ENCODE measurements around the gene CDH19.
A peak's percentile ranks its signal among the peaks of the same experiment; 100 is the strongest.
"Not testable (repeated sequence)": the region's sequence is repeated elsewhere in the genome, so short reads cannot be mapped to it uniquely, and the experiment has no call there.

CDH19 gene

DNA sequence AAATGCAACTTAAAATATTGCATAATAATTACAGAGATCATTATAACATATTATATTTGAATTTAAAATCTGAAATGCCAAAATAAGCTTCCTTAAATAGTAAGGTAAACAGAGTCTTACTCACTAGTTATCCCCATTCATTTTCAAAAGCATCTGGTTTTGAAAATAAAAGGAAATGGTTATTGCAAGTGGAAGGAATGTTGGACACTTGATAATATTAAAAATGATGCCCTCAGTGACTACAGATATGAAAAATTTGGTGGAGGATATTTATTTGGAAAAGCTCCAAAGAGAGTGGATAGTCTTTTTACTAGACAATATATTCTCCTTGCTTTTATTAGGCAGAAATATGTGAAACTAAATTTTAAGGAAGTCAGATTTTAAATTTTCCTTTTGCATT, 39.7 kb downstream of the CDH19 start:
- no peak for DNase-seq

GRCh38 chr18:66562279-66562678, 41.6 kb downstream of the CDH19 start:
- no peak for DNase-seq

- DNase-seq: no peak
These were observed 43.8 kb downstream of the CDH19 start for GRCh38 chr18:66560094-66560493.

DNA sequence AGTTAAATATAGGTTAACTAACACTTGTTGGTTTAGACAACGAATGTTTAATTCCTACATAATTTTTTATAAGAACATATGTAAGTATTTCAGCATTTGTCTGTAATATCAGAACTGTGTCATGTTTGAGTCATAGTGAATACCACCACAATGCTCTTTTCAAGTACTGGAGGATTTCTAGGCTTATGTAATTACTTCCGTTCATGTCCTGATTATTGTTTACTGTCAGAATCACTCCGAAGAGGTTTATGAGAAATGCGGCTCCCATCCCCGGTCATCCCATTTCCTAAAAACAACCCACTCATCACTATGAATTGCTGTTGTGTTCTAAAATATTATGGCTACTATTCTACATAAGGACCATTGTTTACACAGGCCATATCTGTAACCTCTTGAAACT, 45.1 kb downstream of the CDH19 start:
- no peak for DNase-seq

- no peak for DNase-seq
These were observed 46.8 kb downstream of the CDH19 start for GRCh38 chr18:66557091-66557490.

- no peak for DNase-seq
These were observed 48.3 kb downstream of the CDH19 start for GRCh38 chr18:66555585-66555984.

GRCh38 chr18:66553824-66554223, 50.1 kb downstream of the CDH19 start:
- no peak for DNase-seq

DNA sequence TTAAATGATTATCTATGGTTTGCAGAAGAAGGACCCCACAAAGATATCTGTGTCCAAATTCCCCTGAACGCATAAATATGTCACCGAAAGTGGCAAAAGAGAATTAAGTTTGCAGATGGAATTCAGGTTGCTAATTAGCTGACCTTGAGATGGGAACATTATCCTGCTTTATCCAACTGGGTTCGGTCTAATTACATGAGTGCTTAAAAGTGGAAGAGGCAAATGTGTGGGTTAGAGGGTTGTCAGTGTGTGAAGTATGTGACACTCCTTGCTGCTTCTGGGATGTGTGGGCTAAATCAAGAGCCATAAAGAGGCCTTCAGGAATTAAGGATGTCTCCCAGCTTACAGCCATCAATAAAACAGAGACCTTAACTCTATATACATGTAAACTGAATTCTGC, 53.5 kb downstream of the CDH19 start:
- DNase-seq: no peak

DNA sequence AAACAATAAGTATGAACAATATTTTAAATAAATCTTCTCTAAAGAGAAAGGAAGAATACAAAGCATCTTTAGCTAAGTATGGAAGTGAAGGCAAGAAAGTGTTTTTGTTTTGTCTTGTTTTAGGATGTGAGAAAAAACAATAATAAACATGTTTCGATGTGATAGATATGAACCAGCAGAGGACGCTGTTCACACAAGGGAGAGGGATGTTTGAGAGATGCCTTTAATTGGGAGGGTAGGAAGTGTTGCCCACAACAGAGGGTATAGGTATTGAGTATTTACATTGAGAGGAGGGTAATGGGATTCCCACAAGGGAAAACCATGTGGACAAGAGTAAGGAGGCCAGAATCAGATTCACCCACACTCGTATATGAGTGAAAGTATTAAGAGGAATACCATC, 55.1 kb downstream of the CDH19 start:
- no peak for DNase-seq

DNA sequence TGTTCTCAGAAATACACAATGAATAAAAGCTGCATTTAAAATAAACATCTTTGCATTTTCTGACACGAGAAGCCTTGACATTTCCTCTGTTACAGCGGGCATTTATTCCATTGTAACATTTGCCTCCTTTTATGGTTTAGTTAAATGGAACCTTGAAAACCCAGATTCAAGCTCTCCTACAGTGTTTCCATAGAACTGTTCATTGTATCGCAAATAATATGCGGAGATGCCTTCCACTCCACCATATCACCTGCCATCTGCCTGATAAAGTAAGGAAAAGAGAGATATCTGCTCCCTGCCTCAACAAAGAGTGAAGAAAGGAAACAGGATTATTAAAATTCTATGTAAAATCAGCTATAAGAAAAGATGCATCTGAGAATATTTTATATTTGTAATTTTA, 69.8 kb downstream of the CDH19 start:
- peak; percentile 92 to 94 for DNase-seq

DNA sequence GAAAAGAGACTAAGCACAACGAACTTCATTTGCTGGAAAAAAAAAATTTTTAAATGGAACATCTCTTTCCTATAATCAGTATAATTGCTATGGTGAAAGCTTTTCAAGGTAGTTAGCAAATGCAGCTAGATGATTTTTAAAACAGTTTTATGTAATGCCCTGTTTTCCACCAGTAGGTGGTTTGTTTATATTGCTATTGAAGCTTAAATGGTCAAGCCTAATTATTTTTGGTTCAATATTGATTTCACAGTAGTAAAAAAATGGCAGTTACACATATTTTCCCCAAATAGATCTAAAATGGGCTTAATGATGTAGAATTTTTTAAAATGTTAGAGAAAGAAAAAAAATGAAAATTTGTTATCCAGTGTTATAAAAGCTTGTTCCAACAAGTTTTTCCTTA, 70.2 kb downstream of the CDH19 start:
- DNase-seq: peak; percentile 91 to 94

- DNase-seq: no peak
These were observed 80.5 kb downstream of the CDH19 start for GRCh38 chr18:66523219-66523991.

GRCh38 chr18:66513996-66514395, 89.9 kb downstream of the CDH19 start:
- no peak for DNase-seq

GRCh38 chr18:66511792-66512191, 92.1 kb downstream of the CDH19 start:
- DNase-seq: no peak

- no peak for DNase-seq
These were observed 92.6 kb downstream of the CDH19 start for GRCh38 chr18:66511289-66511688.

DNA sequence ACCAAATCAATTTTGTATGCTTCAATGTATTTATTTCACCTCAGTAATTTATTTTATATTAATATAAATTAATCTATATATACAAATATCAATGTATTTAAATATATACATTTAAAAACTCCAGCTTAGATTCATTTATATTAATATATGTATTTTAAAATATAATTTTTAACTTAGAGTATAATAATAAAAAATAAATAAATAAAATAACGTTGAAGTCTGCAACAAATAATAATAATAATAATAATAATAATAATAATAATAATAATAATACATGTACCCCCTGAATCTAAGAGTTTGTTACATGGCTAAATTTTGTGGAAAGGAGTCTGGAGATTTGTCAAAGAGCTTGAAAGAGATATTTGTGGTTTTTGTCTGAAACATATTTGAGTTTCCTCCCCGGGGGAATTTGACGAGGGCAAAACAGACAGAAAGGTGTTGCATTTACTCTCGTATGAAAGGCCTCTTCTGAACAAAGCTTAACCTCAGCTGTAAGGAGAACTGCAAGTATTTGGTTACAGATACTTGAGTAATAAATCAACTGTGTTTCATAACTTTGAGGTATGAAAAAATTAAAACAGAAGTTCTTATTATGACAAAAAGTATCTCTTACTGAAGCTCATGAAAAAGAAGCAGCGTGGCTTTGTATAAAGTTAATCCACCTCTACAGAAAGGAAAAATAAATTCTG, 93.4 kb downstream of the CDH19 start:
- no peak for DNase-seq

- no peak for DNase-seq
These were observed 95.0 kb downstream of the CDH19 start for GRCh38 chr18:66508937-66509336.

DNA sequence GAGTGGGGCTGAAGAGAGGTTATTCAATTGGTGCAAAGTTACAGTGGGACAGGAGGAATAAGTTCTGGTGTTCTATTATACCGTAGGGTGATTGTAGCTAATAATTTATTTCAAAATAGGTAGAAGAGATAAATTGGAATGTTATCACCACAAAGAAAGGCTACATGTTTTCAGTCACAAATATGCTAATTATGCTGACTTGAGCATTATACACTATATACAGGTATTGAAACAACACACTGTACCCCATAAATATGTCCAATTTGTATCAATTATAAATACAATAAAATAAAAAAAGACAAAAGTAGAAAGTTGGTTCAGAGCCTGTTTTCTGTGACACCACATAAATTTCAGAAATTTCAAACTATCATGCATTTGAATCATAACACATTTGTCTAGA, 97.7 kb downstream of the CDH19 start:
- DNase-seq: no peak

GRCh38 chr18:66497351-66497750, 106.5 kb downstream of the CDH19 start:
- DNase-seq: no peak

DNA sequence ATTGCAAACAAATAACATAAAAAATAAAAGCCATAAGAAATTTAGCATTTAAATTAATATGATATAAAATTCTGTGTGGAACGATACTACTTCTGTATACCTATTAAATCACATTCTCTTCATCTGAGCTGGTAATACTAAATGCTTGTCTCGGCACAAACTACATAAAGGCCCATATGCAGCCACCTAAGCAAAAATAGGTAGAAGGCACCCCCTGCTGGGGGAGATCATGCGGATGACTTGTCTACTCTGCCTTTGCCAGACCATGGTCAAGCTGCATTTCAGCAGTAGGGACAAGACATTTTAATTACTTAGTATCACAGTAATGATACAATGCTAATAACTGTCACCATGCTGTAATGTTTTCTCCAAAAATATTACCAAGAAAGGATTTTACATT, 108.0 kb downstream of the CDH19 start:
- DNase-seq: peak; percentile 26 to 41

DNA sequence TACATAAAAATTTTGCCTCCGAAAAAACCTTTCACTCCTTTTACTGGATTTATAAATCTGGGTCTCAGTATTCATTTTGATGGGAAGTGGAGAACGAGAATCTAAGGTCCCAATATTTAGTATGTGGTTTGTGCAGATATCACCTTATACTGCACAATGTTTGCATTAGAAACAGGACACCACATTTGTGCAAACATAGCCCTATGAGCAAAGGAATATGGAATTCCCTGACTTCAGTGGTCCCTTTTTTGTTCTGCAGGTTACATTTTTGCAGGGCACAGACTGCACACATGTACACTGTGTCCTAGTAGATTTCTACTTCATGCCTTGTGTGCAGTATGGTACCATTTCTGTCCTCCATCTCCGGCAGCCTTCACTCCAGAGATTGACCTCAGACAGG, 130.0 kb downstream of the CDH19 start:
- DNase-seq: no peak

- DNase-seq: not testable (repeated sequence)
These were observed 137.7 kb downstream of the CDH19 start for GRCh38 chr18:66466184-66466583.

DNA sequence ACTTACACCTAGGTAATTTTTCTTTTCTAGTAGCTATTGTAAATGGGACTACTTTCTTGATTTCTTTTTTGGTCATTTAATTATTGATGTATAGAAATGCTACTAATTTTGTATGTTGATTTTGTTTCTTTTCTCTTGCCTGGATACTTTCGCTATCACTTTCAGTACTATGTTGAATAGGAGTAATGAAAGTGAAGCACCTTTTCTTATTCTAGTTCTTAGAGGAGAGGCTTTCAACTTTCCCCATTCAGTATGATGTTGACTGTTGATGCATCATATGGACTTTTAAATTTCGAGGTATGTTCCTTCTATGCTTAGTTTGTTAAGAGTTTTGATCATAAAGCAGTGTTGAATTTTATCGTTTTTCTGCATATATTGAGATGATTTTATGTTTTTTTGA, 142.5 kb downstream of the CDH19 start:
- DNase-seq: no peak

DNA sequence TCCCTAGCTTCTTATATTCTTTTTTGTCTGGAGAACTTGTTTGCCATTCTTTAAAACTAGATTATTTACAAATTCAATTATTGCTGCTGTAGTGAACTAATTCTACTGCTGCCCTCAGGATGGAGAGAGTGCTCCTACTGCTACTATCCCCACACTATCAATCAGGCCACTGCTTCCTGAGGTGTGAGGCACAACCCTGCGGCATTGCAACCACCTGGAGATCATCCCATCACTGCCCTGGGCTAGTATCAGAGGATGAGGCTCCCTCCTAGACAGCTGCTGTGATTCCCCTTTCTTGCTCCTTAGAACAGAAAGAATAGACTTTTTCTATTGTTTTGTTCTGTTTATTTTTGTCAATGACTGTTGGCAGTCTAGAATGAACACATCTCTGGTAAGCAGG, 146.6 kb downstream of the CDH19 start:
- no peak for DNase-seq
